ENCODE measurements around the gene WDR86. TPM values are rescaled to one million over a fixed set of nuclear protein-coding genes. Genes with fewer than 3 reads are reported as not detected.

The WDR86 gene
- total RNA-seq, 1 experiment from 2014 or later: 24.4 TPM

DNA sequence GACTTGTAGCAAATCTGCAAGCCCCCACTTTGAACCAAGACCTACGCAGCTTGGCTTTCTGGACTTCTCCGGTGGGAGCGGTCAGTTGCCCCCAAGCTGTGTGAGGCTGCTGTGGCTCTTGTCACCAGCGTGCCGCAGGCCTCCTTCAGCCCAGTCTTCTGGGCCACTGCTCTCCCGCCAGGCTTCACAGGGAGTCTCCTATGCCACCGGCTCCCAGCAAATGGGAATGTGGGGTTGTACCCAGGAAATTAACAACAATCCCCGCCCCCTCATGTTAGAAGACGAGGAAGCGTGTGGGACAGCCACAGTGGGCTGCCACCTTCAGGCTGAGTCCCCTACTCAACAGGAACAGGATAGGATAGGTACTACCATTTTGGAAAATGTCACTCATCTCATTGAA, 4.2 kb downstream of the WDR86 start:
- CTCF ChIA-PET: interaction anchor here (1.0 kb wide), 1 partner anchor 43 kb away, joined by 4 read pairs; no protein-coding TSS in a partner anchor
- Mint-ChIP-seq H3K27me3 (ENCODE audit: low read depth) (peaks cover 5% of the 10 kb centered on the region), H3K27ac (no peak overlapping the region), H3K4me1 (peaks cover 28% of the 10 kb centered on the region), H3K4me3 (no peak overlapping the region), H3K36me3 (no peaks in the 10 kb centered on the region), H3K9me3 (no peaks in the 10 kb centered on the region)
- POLR2A ChIA-PET: interaction anchor here (0.7 kb wide), 1 partner anchor 9 kb away, joined by 3 read pairs; no protein-coding TSS in a partner anchor
- DNase-seq (ENCODE audit: low spot score): no peak
- TF ChIP-seq EMX1 (CRISPR knock-in tag; IDR thresholded peaks at IDR 0.05) (no peak), MYBL2 (CRISPR knock-in tag; IDR thresholded peaks at IDR 0.05) (no peak), HMGA2 (CRISPR knock-in tag; IDR thresholded peaks at IDR 0.05) (no peak), RORB (CRISPR knock-in tag; IDR thresholded peaks at IDR 0.05) (no peak), ZNF416 (CRISPR knock-in tag; IDR thresholded peaks at IDR 0.05) (no peak), OVOL2 (CRISPR knock-in tag; IDR thresholded peaks at IDR 0.05; ENCODE audit: borderline replicate concordance) (no peak), ZNF121 (CRISPR knock-in tag; IDR thresholded peaks at IDR 0.05) (no peak), ZBTB21 (CRISPR knock-in tag; IDR thresholded peaks at IDR 0.05; ENCODE audit: borderline replicate concordance) (no peak), TCF7 (CRISPR knock-in tag; IDR thresholded peaks at IDR 0.05; ENCODE audit: low read depth) (no peak), SOX15 (CRISPR knock-in tag; IDR thresholded peaks at IDR 0.05) (no peak), NFATC4 (CRISPR knock-in tag; IDR thresholded peaks at IDR 0.05) (no peak), SP1 (CRISPR knock-in tag; conservative IDR thresholded peaks at IDR 0.05) (no peak), KAT7 (CRISPR knock-in tag; IDR thresholded peaks at IDR 0.05; ENCODE audit: borderline replicate concordance) (no peak)
- TF ChIP-seq, protein P1, sequence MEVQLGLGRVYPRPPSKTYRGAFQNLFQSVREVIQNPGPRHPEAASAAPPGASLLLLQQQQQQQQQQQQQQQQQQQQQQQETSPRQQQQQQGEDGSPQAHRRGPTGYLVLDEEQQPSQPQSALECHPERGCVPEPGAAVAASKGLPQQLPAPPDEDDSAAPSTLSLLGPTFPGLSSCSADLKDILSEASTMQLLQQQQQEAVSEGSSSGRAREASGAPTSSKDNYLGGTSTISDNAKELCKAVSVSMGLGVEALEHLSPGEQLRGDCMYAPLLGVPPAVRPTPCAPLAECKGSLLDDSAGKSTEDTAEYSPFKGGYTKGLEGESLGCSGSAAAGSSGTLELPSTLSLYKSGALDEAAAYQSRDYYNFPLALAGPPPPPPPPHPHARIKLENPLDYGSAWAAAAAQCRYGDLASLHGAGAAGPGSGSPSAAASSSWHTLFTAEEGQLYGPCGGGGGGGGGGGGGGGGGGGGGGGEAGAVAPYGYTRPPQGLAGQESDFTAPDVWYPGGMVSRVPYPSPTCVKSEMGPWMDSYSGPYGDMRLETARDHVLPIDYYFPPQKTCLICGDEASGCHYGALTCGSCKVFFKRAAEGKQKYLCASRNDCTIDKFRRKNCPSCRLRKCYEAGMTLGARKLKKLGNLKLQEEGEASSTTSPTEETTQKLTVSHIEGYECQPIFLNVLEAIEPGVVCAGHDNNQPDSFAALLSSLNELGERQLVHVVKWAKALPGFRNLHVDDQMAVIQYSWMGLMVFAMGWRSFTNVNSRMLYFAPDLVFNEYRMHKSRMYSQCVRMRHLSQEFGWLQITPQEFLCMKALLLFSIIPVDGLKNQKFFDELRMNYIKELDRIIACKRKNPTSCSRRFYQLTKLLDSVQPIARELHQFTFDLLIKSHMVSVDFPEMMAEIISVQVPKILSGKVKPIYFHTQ (CRISPR knock-in tag; IDR thresholded peaks at IDR 0.05): no peak
- TF ChIP-seq, protein P2, sequence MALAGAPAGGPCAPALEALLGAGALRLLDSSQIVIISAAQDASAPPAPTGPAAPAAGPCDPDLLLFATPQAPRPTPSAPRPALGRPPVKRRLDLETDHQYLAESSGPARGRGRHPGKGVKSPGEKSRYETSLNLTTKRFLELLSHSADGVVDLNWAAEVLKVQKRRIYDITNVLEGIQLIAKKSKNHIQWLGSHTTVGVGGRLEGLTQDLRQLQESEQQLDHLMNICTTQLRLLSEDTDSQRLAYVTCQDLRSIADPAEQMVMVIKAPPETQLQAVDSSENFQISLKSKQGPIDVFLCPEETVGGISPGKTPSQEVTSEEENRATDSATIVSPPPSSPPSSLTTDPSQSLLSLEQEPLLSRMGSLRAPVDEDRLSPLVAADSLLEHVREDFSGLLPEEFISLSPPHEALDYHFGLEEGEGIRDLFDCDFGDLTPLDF (CRISPR knock-in tag; IDR thresholded peaks at IDR 0.05): no peak
- TF ChIP-seq, protein P3, sequence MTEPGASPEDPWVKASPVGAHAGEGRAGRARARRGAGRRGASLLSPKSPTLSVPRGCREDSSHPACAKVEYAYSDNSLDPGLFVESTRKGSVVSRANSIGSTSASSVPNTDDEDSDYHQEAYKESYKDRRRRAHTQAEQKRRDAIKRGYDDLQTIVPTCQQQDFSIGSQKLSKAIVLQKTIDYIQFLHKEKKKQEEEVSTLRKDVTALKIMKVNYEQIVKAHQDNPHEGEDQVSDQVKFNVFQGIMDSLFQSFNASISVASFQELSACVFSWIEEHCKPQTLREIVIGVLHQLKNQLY (CRISPR knock-in tag; IDR thresholded peaks at IDR 0.05): no peak
- TF ChIP-seq, protein P4, sequence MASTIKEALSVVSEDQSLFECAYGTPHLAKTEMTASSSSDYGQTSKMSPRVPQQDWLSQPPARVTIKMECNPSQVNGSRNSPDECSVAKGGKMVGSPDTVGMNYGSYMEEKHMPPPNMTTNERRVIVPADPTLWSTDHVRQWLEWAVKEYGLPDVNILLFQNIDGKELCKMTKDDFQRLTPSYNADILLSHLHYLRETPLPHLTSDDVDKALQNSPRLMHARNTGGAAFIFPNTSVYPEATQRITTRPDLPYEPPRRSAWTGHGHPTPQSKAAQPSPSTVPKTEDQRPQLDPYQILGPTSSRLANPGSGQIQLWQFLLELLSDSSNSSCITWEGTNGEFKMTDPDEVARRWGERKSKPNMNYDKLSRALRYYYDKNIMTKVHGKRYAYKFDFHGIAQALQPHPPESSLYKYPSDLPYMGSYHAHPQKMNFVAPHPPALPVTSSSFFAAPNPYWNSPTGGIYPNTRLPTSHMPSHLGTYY (CRISPR knock-in tag; IDR thresholded peaks at IDR 0.05): no peak
- no peak for ATAC-seq

DNA sequence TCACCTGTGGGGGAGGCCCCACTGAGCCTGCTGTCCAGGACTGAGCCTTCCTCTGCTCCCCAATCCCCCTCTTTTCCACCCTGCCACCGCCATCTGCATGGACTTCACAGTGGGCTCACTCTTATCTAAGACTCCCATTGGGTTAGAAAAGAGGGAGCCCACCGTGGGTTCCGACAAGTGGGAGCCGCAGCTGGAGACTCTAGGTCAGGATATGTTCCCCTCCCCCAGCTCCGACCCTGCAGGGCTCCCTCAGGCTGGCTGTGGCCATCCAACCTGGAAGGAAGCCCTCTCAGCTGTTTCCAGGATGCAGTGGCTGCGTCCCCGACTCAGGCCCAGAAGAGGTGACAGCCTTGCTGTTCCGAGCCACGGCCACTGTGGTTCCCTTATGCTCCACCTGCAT, 4.8 kb downstream of the WDR86 start:
- DNase-seq (ENCODE audit: low spot score): no peak
- CTCF ChIA-PET: interaction anchor here (1.4 kb wide), 1 partner anchor 34 kb away, joined by 4 read pairs; no protein-coding TSS in a partner anchor
- POLR2A ChIA-PET: interaction anchor here (0.7 kb wide), 1 partner anchor 9 kb away, joined by 3 read pairs; no protein-coding TSS in a partner anchor
- no peak overlapping the region for H3K4me3 Mint-ChIP-seq
- ATAC-seq: no peak
- H3K36me3 Mint-ChIP-seq: no peaks in the 10 kb centered on the region
- H3K27ac Mint-ChIP-seq: no peak overlapping the region
- peaks cover 5% of the 10 kb centered on the region; the same call in 1 of the 2 replicates for H3K27me3 Mint-ChIP-seq (ENCODE audit: low read depth)
- H3K4me1 Mint-ChIP-seq: peaks cover 28% of the 10 kb centered on the region
- H3K9me3 Mint-ChIP-seq: no peaks in the 10 kb centered on the region
- TF ChIP-seq, protein P5, sequence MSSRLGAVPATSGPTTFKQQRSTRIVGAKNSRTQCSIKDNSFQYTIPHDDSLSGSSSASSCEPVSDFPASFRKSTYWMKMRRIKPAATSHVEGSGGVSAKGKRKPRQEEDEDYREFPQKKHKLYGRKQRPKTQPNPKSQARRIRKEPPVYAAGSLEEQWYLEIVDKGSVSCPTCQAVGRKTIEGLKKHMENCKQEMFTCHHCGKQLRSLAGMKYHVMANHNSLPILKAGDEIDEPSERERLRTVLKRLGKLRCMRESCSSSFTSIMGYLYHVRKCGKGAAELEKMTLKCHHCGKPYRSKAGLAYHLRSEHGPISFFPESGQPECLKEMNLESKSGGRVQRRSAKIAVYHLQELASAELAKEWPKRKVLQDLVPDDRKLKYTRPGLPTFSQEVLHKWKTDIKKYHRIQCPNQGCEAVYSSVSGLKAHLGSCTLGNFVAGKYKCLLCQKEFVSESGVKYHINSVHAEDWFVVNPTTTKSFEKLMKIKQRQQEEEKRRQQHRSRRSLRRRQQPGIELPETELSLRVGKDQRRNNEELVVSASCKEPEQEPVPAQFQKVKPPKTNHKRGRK (CRISPR knock-in tag; IDR thresholded peaks at IDR 0.05; ENCODE audit: borderline replicate concordance): no peak
- TF ChIP-seq MYBL2 (CRISPR knock-in tag; IDR thresholded peaks at IDR 0.05): no peak
- no peak for TF ChIP-seq HMGA2 (CRISPR knock-in tag; IDR thresholded peaks at IDR 0.05)
- no peak for TF ChIP-seq EMX1 (CRISPR knock-in tag; IDR thresholded peaks at IDR 0.05)
- TF ChIP-seq ZNF671 (CRISPR knock-in tag; IDR thresholded peaks at IDR 0.05): no peak
- TF ChIP-seq SMAD4 (CRISPR knock-in tag; IDR thresholded peaks at IDR 0.05): no peak
- TF ChIP-seq MXD4 (CRISPR knock-in tag; IDR thresholded peaks at IDR 0.05; ENCODE audit: borderline replicate concordance): no peak
- TF ChIP-seq ZNF219 (CRISPR knock-in tag; IDR thresholded peaks at IDR 0.05; ENCODE audit: borderline replicate concordance): no peak
- TF ChIP-seq, protein P3 (CRISPR knock-in tag; IDR thresholded peaks at IDR 0.05): no peak
- no peak for TF ChIP-seq ZNF263 (CRISPR knock-in tag; IDR thresholded peaks at IDR 0.05; ENCODE audit: low read depth)
- TF ChIP-seq FOXJ3 (CRISPR knock-in tag; IDR thresholded peaks at IDR 0.05; ENCODE audit: borderline replicate concordance): no peak
- TF ChIP-seq, protein P6, sequence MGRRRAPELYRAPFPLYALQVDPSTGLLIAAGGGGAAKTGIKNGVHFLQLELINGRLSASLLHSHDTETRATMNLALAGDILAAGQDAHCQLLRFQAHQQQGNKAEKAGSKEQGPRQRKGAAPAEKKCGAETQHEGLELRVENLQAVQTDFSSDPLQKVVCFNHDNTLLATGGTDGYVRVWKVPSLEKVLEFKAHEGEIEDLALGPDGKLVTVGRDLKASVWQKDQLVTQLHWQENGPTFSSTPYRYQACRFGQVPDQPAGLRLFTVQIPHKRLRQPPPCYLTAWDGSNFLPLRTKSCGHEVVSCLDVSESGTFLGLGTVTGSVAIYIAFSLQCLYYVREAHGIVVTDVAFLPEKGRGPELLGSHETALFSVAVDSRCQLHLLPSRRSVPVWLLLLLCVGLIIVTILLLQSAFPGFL (CRISPR knock-in tag; IDR thresholded peaks at IDR 0.05; ENCODE audit: borderline replicate concordance): no peak
- no peak for TF ChIP-seq CREB1 (CRISPR knock-in tag; IDR thresholded peaks at IDR 0.05)
